Measurements from ENCODE around the gene HSDL1.

DNA sequence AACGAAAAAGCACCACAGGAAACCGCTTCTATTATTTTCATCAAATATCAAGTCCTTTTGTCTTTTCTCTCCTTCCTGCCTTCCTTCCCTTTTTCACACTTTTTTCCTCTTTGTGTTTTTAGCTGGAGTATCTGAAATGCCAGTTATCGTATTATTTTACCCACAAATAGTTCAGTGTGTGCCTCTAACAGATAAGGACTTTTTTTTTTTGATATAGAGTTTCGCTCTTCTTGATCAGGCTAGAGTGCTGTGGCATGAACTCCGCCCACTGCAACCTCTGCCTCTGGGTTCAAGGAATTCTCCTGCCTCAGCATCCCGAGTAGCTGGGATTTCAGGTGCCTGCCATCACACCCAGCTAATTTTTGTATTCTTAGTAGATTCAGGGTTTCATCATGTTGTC is 10.8 kb upstream of the HSDL1 start:
- TF ChIP-seq EZH2 (IDR thresholded peaks at IDR 0.05; ENCODE audit: insufficient read depth, poor library complexity, severe bottlenecking) (no peak), EZH2phosphoT487 (IDR thresholded peaks at IDR 0.05; ENCODE audit: insufficient read depth, low read depth) (no peak)

All from GM23248 (cell line).